ENCODE data around the gene C1QC. TPM values are rescaled to one million over a fixed set of nuclear protein-coding genes. Genes with fewer than 3 reads are reported as not detected.

The C1QC gene
- total RNA-seq, 1 experiment from 2014 or later, result not detected

DNA sequence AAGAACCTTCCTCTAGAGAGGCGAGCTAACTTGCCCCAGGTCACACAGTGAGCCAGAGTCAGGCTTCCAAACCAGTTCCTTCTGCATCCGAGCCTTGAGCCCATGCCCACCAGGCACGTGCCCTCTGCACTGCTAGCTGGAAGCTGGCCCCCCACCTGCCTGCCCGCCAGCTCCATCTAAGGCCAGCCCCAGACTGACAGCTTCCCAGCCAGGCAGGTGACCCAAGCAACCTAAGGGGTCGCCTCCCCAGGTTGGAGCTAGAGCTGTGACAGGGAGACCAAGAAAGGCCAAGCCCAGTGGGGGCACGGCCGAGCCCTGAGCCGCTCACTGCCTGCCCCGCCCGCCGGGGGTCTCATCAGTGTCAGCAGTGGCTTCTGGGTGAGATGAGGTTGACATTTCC is 26.9 kb upstream of the C1QC start:
- DNase-seq (ENCODE audit: low spot score), result no peak
- in situ Hi-C loops (cut with HindIII; ENCODE audit: low sequenced_read_pairs), result no loop called here

DNA sequence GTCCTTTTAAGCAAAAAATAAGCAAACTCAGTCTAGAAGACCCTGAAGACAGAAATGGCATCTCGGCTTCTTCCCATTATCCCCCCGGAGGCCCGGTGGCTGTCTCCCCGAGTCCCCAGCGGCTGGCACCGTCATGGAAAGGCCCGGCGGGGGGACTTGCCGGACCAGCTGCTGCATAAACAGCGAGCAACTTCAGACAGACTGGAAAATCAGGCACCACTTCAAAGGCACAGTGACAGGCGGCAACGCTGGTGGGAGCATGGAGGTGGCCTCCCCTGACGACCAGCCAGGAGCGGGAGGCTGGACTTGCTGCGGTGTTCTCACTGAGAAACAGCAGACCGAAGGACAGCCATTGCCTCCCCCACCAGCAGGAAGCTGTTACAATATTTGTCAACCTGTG is 25.4 kb upstream of the C1QC start:
- in situ Hi-C loops (cut with HindIII; ENCODE audit: low sequenced_read_pairs), result no loop called here
- DNase-seq (ENCODE audit: low spot score), result no peak

DNA sequence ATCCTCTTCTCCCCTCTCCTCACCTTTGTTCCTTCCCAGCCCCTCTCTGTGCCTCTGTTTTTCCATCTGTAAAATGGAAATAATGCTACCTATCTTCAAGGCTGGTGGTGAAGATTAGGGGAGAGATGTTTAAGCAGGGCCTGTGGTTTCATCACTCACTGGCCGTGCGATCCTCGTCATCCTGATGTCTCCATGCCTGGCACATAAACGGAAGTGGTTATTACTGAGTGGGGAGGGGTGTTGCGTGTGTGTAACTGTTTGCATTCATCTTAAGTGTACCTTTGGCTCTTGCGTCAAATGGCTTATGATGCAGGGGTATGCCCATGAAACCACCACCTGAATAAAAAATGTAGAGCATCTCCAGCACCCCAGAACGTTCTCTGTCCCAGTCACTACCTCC is 24.2 kb upstream of the C1QC start:
- DNase-seq (ENCODE audit: low spot score), result no peak
- in situ Hi-C loops (cut with HindIII; ENCODE audit: low sequenced_read_pairs), result no loop called here

DNA sequence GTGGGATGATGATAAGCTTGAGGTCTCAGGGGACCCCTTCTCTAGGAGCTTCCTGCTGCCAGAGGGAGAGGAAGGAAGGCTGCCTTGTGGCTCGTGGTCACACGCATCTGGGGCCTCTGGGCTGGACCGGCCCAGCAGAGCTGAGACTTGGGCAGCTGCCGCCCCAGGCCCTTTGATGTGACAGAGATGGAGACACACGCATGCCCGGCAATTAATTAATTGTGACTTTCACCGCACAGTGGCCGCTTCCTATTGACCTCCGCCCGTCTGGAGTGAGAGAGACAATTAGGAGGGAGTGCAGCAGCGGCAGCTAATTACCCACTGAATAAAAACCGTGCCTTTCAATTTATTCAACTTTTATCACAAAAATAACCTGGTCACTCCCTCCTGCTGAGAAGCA is 23.6 kb upstream of the C1QC start:
- in situ Hi-C loops (cut with HindIII; ENCODE audit: low sequenced_read_pairs), result no loop called here
- DNase-seq (ENCODE audit: low spot score), result no peak

DNA sequence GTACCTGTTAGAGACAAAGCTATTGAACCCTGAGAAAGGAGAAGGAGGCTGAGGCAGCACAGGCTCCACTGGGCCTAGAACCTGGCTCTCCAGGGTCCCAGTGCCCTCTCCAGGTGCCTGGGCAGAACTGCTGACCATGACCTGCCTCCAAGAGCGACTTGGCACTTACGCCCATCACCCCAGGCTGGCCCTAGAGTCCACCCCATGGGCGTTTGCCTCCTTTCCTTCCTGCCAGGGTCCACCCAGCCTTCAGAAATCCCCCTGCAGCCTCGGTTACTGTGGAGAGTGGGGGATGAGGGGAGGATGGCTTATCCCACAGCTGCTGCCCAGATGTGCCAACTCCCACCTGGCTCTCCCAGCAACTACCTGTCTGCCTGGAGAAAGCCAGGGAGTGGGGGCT is 21.7 kb upstream of the C1QC start:
- DNase-seq (ENCODE audit: low spot score), result no peak
- in situ Hi-C loops (cut with HindIII; ENCODE audit: low sequenced_read_pairs), result no loop called here

DNA sequence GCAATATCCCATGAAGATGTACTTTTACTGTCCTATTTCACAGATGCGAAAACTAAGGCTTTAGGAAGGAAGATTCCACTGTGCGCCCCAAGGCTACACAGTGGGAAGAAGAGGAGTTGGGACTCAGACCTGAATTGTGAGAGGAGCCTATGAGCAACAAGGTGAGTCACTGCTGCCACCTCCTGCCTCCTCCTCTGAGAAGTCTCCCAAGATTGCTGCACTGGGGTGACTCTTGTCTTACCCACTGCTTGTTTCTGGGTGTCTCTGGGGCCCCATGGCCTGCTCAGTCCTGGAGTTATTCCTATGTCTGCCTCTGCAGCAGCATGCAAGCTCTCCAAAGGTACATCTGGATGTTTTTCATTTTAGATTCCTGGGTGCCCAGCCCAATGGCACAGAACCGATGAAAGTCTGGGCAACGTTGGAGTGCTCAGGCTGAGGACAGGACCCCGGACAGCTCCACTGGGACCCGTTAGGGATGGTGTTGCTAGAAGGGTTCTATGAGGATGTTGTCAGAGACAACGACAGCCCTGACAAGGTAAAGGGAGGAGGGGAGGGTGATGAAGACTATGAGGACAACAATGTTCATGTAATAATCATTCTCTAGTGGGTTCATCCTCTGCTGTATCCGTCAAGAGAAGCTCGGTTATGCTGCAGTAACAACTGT is 18.0 kb upstream of the C1QC start:
- in situ Hi-C loops (cut with HindIII; ENCODE audit: low sequenced_read_pairs), result no loop called here
- DNase-seq (ENCODE audit: low spot score), result no peak

DNA sequence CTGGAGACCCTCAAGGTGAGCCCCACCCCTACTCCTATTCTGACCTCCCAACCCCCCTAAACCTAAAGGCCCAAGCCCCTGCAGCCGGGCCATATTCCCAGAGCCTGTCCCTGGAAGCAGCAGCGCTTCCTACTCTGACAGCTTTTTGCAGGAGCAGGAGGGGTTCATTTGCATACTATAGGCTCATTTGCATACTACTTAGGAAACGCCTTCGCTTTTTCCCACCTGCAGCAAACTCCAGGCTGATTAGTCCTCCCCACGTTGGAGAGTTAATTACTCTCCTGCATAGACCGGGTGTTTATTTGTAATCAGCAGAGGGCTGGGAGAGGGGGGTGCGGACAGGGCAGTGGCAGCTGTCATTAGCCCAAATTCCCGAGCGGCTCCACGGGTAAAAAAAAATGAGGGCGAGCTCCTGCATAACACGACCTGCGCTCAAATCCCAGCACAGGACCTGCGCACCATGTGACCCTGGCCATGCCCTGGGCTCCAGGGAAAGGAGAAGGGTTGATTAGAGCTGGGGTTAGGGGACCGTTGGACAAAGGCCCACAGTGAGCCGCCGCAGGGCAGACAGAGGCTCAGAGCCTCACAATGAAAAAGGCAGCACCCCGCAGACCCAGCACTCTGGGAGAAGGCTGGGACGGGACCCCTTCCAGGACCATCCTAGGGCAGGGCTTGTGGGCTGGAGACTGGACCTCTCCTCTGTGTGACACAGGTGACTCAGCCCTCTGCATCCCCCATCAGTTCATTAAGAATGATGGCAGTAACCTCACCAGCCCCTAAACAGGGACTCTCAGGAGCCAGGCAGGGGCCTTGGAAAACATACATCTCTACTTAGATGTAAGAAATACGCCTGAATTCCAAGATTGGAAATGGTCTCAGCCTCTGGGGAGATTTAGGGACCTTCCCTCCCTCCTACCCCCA is 16.9 kb upstream of the C1QC start:
- no peak for DNase-seq (ENCODE audit: low spot score)
- in situ Hi-C loops (cut with HindIII; ENCODE audit: low sequenced_read_pairs), result no loop called here

DNA sequence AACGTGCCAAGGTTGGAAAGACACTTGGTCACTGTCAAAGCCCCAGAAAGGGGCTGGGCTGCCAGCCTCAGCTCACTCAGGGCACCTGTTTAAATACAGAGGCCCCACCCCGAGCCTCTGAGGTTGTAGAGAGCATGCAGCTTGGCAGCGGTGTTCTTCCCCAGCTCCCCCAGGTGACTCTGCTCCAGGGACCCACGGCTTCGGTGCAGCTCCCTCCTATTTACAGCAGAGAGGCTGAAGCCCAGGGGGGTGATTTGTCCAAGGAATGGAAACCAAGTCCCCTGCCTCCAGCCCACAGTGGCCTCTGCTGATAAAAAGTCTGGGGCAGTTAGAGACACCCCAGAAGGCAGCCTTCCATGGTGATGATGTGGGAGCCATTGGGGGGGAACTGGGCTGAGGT is 16.1 kb upstream of the C1QC start:
- DNase-seq (ENCODE audit: low spot score), result no peak
- in situ Hi-C loops (cut with HindIII; ENCODE audit: low sequenced_read_pairs), result no loop called here

DNA sequence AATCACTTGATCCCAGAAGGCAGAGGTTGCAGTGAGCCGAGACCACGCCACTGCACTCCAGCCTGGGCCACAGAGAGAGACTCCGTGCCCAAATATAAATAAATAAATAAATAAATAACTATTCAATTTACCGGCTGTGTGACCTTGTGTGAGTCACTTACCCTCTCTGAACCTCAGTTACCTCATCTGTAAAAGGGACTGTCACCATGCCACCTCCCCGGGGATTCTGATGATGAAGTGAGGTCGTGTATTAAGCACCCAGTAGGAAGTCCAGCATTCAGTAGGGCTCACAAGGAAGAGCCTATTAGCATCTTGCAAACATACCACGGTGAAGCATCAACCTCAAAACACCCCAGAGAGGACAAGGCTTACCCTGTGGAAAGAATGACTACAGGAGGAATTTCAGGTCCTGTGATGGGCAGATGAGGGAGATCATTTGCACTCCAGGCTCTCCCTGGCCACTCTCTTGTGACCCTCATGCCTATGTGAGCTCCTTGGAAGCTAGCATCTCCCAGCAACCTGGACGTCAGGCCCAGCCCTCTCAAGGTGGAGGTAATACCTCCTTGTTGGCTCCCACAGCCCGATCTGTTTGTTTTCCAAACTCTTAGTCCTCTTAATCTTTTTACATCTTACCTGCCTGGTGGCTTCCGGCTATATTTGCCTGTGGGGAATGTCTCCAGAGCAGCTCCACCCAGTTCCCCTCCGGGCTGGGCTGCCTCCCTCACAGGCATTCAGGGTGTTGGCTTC is 14.6 kb upstream of the C1QC start:
- no peak for DNase-seq (ENCODE audit: low spot score)

DNA sequence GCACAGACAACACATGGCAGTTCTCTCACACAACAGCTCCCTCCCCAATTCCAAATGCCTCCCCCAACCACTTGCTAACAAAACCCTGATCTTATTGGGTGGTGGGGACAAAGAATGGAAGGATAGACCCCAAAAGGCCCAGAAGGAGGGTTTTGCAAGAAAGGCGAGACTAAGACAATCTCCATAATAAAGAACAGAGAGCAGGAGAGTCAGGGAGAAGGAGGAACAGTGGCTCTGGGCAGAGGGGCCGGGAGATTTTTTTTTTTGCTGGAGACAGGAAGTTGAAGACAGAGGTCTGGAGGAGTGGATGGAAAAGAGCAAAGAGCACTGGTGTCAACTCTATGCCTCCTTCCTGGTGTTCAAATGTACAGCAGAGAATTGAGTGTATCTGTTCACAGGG is 13.5 kb upstream of the C1QC start:
- DNase-seq (ENCODE audit: low spot score), result no peak
- in situ Hi-C loops (cut with HindIII; ENCODE audit: low sequenced_read_pairs), result no loop called here

More for the DNA sequence above, 14.6 kb upstream of the C1QC start:
- in situ Hi-C loops (cut with HindIII; ENCODE audit: low sequenced_read_pairs), result no loop called here

DNA sequence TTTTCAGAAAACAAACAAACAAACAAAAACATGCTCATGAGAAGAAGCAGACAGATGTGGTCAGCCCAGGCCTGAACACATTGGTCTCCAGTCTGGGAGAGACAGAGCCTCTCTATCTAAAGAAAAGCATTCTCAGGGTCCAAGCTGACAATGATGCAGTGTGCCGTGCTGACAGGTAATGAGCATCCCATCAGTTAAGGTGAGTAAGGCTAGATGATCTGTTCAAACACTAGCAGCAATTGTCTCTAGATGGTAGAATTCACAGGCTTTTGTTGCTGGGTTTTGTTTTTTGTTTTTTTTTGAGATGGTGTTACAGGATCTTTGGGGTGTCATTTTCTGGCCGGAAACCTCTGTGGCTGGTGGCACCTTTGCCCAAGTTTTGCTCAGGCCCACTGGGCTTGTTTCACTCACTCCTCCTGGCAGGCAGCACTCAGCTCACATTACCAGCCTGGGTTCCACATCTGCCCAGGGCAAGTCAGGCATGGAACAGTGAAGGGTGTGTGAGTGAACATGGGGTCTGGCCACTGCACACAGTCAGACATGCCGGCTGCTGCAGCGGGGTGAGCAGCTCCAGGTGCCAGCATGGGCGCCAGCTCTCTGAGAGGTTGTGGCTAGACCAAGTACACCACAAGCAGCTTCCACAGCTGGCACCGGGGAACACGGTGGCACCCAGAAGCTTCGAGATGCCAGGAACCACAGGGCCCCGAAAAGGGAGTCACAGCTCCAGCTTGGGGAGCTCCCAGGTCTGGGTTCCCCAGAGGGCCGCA is 9.6 kb upstream of the C1QC start:
- DNase-seq (ENCODE audit: low spot score), result no peak
- in situ Hi-C loops (cut with HindIII; ENCODE audit: low sequenced_read_pairs), result no loop called here

DNA sequence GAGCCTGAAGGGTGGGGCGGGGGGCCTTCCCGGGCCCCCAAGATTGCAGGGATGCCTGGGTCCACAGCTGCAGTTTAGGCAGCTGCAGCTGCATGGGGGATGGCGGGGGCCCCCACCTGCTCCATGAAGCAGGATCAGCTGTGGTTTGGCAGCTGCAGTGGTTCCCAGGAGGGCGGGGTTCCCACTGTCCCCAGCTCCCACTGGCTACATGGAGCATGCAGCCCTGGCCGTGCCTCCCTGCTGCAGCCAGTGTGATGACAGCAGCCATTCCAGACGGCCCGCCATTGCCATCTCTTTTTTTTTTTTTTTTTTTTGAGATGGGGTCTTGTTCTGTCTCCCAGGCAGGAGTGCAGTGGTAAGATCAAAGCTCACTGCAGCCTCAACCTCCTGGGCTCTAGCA is 8.0 kb upstream of the C1QC start:
- in situ Hi-C loops (cut with HindIII; ENCODE audit: low sequenced_read_pairs), result no loop called here
- no peak for DNase-seq (ENCODE audit: low spot score)

DNA sequence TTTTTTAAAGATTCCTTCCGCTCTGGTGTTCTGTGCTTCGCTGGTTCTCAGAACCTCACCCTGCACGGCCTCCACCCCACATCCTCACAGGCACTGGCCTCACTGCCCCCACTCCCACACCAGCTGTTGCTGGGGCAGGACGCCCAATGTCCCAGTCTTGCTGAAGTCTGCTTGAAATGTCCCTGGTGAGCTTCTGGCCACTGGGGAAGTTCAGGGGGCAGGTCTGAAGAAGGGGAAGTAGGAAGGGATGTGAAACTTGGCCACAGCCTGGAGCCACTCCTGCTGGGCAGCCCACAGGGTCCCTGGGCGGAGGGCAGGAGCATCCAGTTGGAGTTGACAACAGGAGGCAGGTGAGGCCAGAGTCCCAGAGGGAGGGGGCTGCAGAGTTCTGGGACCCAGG is 7.1 kb upstream of the C1QC start, which contains the start of gene C1QA:
TSS of gene C1QA (plus strand) at position 276 of the 400 bp plus-strand sequence. CDS start 989 bp downstream, outside the sequence.
- in situ Hi-C loops (cut with HindIII; ENCODE audit: low sequenced_read_pairs), result no loop called here
- DNase-seq (ENCODE audit: low spot score), result no peak

DNA sequence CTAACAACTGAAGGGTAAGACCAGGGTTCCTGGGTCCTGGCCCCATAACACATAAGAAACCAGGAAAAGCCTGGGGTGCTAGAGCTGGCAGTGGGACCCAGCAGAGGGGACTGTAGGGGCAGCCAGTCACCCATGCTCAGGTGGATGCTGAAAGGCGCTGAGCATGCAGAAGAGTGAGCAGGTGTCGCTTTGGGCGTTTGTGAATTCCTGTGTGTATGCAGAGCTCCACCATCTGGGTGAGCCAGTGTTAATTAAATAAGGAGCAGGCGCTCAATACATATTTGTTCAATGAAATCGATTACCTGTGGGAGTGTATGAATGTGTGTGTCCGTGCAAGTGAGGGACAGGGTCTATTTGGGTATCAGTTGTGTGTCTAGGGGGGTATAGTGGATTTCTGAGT is 6.5 kb upstream of the C1QC start:
- in situ Hi-C loops (cut with HindIII; ENCODE audit: low sequenced_read_pairs), result no loop called here
- no peak for DNase-seq (ENCODE audit: low spot score)

DNA sequence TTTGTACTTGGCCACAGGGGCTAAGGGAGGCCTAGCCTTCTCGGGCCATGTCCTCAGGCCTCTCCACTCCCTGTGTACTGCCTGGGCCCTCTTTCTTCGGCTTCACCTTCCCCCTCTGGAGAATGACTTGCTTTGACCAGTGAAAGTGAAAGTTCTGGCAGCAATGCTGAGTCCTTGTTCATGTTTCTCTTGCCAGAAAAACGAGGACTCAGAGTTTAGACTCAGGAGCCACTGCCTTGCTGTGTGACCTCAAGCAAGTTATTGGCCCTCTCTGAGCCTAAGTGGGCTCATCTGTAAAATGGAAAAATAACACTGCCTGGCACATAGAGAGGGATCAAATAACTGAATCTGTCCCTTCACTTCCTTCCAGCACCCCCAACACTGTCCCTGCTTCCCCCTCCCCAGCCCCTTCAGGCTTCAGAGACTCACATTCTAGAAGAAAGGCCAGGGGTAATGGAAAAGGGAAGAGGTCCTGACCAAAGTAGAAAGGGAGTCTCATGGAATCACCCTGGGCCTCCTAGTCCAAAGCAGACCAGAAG is 5.5 kb upstream of the C1QC start:
- no peak for DNase-seq (ENCODE audit: low spot score)
- in situ Hi-C loops (cut with HindIII; ENCODE audit: low sequenced_read_pairs), result no loop called here

DNA sequence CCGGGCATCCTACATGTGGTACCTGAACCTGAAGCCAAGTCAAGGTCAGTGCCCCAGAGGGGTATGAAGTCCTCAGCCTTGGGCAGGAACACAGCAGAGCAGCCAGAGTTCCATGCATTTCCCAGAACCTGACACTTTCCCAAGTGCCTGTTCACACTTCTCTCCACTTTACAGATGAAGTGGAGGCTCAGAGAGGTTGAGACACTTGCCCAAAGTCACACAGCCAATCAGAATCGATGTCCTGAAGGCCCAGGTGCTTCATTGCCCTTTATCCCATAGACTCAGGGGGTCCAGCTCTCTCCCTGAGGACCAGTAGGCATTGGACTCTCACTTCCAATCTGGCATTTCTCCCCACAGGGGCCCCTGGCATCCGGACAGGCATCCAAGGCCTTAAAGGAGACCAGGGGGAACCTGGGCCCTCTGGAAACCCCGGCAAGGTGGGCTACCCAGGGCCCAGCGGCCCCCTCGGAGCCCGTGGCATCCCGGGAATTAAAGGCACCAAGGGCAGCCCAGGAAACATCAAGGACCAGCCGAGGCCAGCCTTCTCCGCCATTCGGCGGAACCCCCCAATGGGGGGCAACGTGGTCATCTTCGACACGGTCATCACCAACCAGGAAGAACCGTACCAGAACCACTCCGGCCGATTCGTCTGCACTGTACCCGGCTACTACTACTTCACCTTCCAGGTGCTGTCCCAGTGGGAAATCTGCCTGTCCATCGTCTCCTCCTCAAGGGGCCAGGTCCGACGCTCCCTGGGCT is 4.8 kb upstream of the C1QC start:
- in situ Hi-C loops (cut with HindIII; ENCODE audit: low sequenced_read_pairs), result no loop called here
- no peak for DNase-seq (ENCODE audit: low spot score)

DNA sequence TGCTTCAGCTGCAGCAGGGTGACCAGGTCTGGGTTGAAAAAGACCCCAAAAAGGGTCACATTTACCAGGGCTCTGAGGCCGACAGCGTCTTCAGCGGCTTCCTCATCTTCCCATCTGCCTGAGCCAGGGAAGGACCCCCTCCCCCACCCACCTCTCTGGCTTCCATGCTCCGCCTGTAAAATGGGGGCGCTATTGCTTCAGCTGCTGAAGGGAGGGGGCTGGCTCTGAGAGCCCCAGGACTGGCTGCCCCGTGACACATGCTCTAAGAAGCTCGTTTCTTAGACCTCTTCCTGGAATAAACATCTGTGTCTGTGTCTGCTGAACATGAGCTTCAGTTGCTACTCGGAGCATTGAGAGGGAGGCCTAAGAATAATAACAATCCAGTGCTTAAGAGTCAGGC is 4.1 kb upstream of the C1QC start:
- no peak for DNase-seq (ENCODE audit: low spot score)
- in situ Hi-C loops (cut with HindIII; ENCODE audit: low sequenced_read_pairs), result no loop called here

DNA sequence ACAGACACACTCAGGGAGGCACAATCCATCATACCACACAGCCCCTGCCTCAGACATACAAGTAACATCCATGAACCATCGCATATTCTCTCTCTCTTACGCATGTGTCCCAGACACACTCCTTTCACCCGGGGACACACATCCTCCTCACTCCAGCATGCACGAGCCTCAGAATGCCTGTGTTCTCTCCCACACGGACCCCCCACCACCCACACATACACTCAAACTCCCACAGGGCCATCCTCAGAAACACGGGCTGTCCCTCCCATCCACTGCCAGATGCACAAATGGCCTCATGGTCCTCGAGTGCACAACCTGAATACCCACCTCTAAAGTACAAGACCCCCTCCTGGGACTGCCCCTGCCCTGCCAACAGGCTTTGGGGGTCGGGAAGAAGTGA is 2.2 kb upstream of the C1QC start:
- in situ Hi-C loops (cut with HindIII; ENCODE audit: low sequenced_read_pairs), result no loop called here

More for the DNA sequence above, 2.2 kb upstream of the C1QC start:
- DNase-seq (ENCODE audit: low spot score), result no peak
